Fibroblast of mammary gland (primary cell): ENCODE results near the gene AMOTL2.

Experiments
- DNase-seq: peaks from one replicate; pipeline ENCODE4 v3.0.0-alpha.2; 2010; ENCODE audit warnings: low read depth
- H3K4me3 ChIP-seq: 2 replicates; pipeline ENCODE4 v1.5.1; 2011; ENCODE audit warnings: low read depth, mild to moderate bottlenecking, low read length, moderate library complexity; ENCODE audit not compliant: control insufficient read depth
- CTCF ChIP-seq: conservative IDR thresholded peaks from 2 replicates; pipeline ENCODE4 v1.5.1; 2011; ENCODE audit warnings: low read depth, low read length, inconsistent platforms; ENCODE audit not compliant: control insufficient read depth, insufficient read depth

Gene AMOTL2

GRCh38 chr3:134357261-134357913 is 16.9 kb downstream of the AMOTL2 start:
- DNase-seq, result no peak
- H3K4me3 ChIP-seq, result no peak overlapping the region
- no peak for TF ChIP-seq CTCF

GRCh38 chr3:134356411-134357040 is 17.7 kb downstream of the AMOTL2 start:
- DNase-seq, result no peak
- TF ChIP-seq CTCF, result no peak
- H3K4me3 ChIP-seq, result no peak overlapping the region

- no peak for DNase-seq
- no peak for TF ChIP-seq CTCF
- H3K4me3 ChIP-seq, result no peak overlapping the region
Measured at GRCh38 chr3:134355416-134355815, 18.8 kb downstream of the AMOTL2 start.

GRCh38 chr3:134354612-134355251 is 19.5 kb downstream of the AMOTL2 start:
- no peak overlapping the region for H3K4me3 ChIP-seq
- no peak for DNase-seq
- no peak for TF ChIP-seq CTCF

- TF ChIP-seq CTCF, result no peak
- H3K4me3 ChIP-seq, result no peak overlapping the region
- DNase-seq, result no peak
Measured at GRCh38 chr3:134353831-134354611, 20.2 kb downstream of the AMOTL2 start.

GRCh38 chr3:134353171-134353825 is 20.9 kb downstream of the AMOTL2 start:
- TF ChIP-seq CTCF, result no peak
- no peak for DNase-seq
- no peak overlapping the region for H3K4me3 ChIP-seq
